HEK293 (cell line): ENCODE data around the gene POLK.
A peak's percentile ranks its signal among the peaks of the same experiment; 100 is the strongest.
"Not testable (repeated sequence)": the region's sequence is repeated elsewhere in the genome, so short reads cannot be mapped to it uniquely, and the experiment has no call there.

Source experiments
- CTCF ChIA-PET: fragments of 350-600 bp; formaldehyde crosslinking; extraction: SDS; loops from one replicate; lab custom pipeline; 2021; ENCODE audit warnings: antibody characterized with exemption; lab: Yijun Ruan, JAX
- POLR2A ChIA-PET: fragments of 300-600 bp; formaldehyde crosslinking; extraction: SDS; loops from one replicate; lab custom pipeline; 2020; ENCODE audit warnings: antibody characterized with exemption, inconsistent platforms; lab: Yijun Ruan, JAX
- H3K27ac ChIP-seq: fragments of 200-500 bp; sonication (Bioruptor generic); 2 replicates; pipeline ENCODE4 v1.5.1; 2014; ENCODE audit warnings: low read depth, low read length, control low read depth, inconsistent platforms; ENCODE audit errors: extremely low read depth
- H3K36me3 ChIP-seq, 2 experiments: fragments of 200-500 bp in 1 of 2; sonication (Bioruptor generic) in 1 of 2; 1 replicate in 1 of 2; 2 replicates in 1 of 2; pipeline ENCODE4 v1.5.1; 2014 to 2017; ENCODE audit warnings: inconsistent platforms in 2 of 2, low read length in 2 of 2; ENCODE audit not compliant: control insufficient read depth in 2 of 2, insufficient read depth in 1 of 2
- H3K4me1 ChIP-seq: fragments of 200-500 bp; sonication (Bioruptor generic); 2 replicates; pipeline ENCODE4 v1.5.1; 2014; ENCODE audit warnings: mild to moderate bottlenecking, low read length, inconsistent platforms; ENCODE audit not compliant: control insufficient read depth, insufficient read depth
- H3K4me3 ChIP-seq: 2 replicates; pipeline ENCODE4 v1.5.1; 2011; ENCODE audit warnings: low read depth, mild to moderate bottlenecking, control low read depth, low read length, moderate library complexity
- H3K9me3 ChIP-seq: fragments of 200-500 bp; sonication (Bioruptor generic); 2 replicates; pipeline ENCODE4 v1.5.1; 2014; ENCODE audit warnings: low read depth, low read length, inconsistent platforms; ENCODE audit not compliant: control insufficient read depth, insufficient read depth
- CTCF ChIP-seq: fragments of 450-650 bp; formaldehyde crosslinking; IDR thresholded peaks from 2 replicates; pipeline ENCODE4 v1.5.1; 2016; ENCODE audit warnings: missing biosample characterization, missing genetic modification characterization
- GFI1B ChIP-seq: fragments of 450-650 bp; formaldehyde crosslinking; IDR thresholded peaks from 2 replicates; pipeline ENCODE4 v1.5.1; 2016; ENCODE audit warnings: missing biosample characterization, missing genetic modification characterization
- HIC1 ChIP-seq: fragments of 450-650 bp; formaldehyde crosslinking; IDR thresholded peaks from 2 replicates; pipeline ENCODE4 v1.5.1; 2016; ENCODE audit warnings: missing biosample characterization, missing genetic modification characterization
- SETDB1 ChIP-seq: IDR thresholded peaks from one replicate; pipeline ENCODE4 v1.6.1; 2017; ENCODE audit warnings: mild to moderate bottlenecking, low read length, moderate library complexity, mixed read lengths; ENCODE audit not compliant: insufficient read length
- TRIM28 ChIP-seq: IDR thresholded peaks from 2 replicates; pipeline ENCODE4 v1.6.1; 2011; ENCODE audit warnings: low read length, control low read depth, borderline replicate concordance
- ZBTB21 ChIP-seq: fragments of 450-650 bp; formaldehyde crosslinking; IDR thresholded peaks from 2 replicates; pipeline ENCODE4 v1.5.1; 2017; ENCODE audit warnings: missing biosample characterization, missing genetic modification characterization
- ZNF146 ChIP-seq: fragments of 450-650 bp; formaldehyde crosslinking; IDR thresholded peaks from 2 replicates; pipeline ENCODE4 v1.5.1; 2016; ENCODE audit warnings: missing biosample characterization, missing genetic modification characterization
- ZNF155 ChIP-seq: fragments of 450-650 bp; formaldehyde crosslinking; IDR thresholded peaks from 2 replicates; pipeline ENCODE4 v1.5.1; 2016; ENCODE audit warnings: missing biosample characterization, missing genetic modification characterization
- ZNF202 ChIP-seq: fragments of 450-650 bp; formaldehyde crosslinking; IDR thresholded peaks from 2 replicates; pipeline ENCODE4 v1.5.1; 2016; ENCODE audit warnings: missing biosample characterization, missing genetic modification characterization, borderline replicate concordance
- ZNF433 ChIP-seq: fragments of 450-650 bp; formaldehyde crosslinking; IDR thresholded peaks from 2 replicates; pipeline ENCODE4 v1.5.1; 2016; ENCODE audit warnings: missing biosample characterization, missing genetic modification characterization, low read depth
- ZNF521 ChIP-seq: fragments of 450-650 bp; formaldehyde crosslinking; IDR thresholded peaks from 2 replicates; pipeline ENCODE4 v1.5.1; 2017; ENCODE audit warnings: missing biosample characterization, mild to moderate bottlenecking, missing genetic modification characterization
- ZNF560 ChIP-seq: fragments of 450-650 bp; formaldehyde crosslinking; IDR thresholded peaks from 2 replicates; pipeline ENCODE4 v1.5.1; 2017; ENCODE audit warnings: missing biosample characterization, missing genetic modification characterization, borderline replicate concordance
- ZNF561 ChIP-seq: fragments of 450-650 bp; IDR thresholded peaks from 2 replicates; pipeline ENCODE4 v1.5.1; 2018; ENCODE audit warnings: missing biosample characterization, missing genetic modification characterization, borderline replicate concordance
- ZNF596 ChIP-seq: fragments of 450-650 bp; IDR thresholded peaks from 2 replicates; pipeline ENCODE4 v1.5.0; 2018; ENCODE audit warnings: missing biosample characterization, mild to moderate bottlenecking, missing genetic modification characterization, moderate library complexity
- ZNF600 ChIP-seq: fragments of 450-650 bp; formaldehyde crosslinking; IDR thresholded peaks from 2 replicates; pipeline ENCODE4 v1.5.1; 2016; ENCODE audit warnings: missing biosample characterization, missing genetic modification characterization
- ZNF626 ChIP-seq: fragments of 450-650 bp; sonication (Bioruptor Pico); formaldehyde crosslinking; IDR thresholded peaks from 2 replicates; pipeline ENCODE4 v1.5.1; 2018; ENCODE audit warnings: missing biosample characterization, missing genetic modification characterization, inconsistent platforms
- ZNF658 ChIP-seq: fragments of 450-650 bp; formaldehyde crosslinking; IDR thresholded peaks from 2 replicates; pipeline ENCODE4; 2016; ENCODE audit warnings: missing biosample characterization, missing genetic modification characterization
- ZNF670 ChIP-seq: fragments of 450-650 bp; formaldehyde crosslinking; IDR thresholded peaks from 2 replicates; pipeline ENCODE4 v1.5.1; 2016; ENCODE audit warnings: missing biosample characterization, missing genetic modification characterization, low read depth
- ZNF791 ChIP-seq: fragments of 450-650 bp; formaldehyde crosslinking; IDR thresholded peaks from 2 replicates; pipeline ENCODE4 v1.5.1; 2016; ENCODE audit warnings: missing biosample characterization, missing genetic modification characterization
- ZSCAN30 ChIP-seq: fragments of 450-650 bp; IDR thresholded peaks from 2 replicates; pipeline ENCODE4 v1.5.1; 2018; ENCODE audit warnings: missing biosample characterization, mild to moderate bottlenecking, missing genetic modification characterization, moderate library complexity
- TF ChIP-seq, protein P1 (sequence below): fragments of 450-650 bp; formaldehyde crosslinking; IDR thresholded peaks from 2 replicates; pipeline ENCODE4 v1.5.1; 2016; ENCODE audit warnings: missing biosample characterization, missing genetic modification characterization
- TF ChIP-seq, protein P2 (sequence below): fragments of 450-650 bp; formaldehyde crosslinking; IDR thresholded peaks from 2 replicates; pipeline ENCODE4 v1.5.1; 2016; ENCODE audit warnings: missing biosample characterization, missing genetic modification characterization
- TF ChIP-seq, protein P3 (sequence below): fragments of 450-650 bp; formaldehyde crosslinking; IDR thresholded peaks from 2 replicates; pipeline ENCODE4 v1.5.1; 2016; ENCODE audit warnings: missing biosample characterization, missing genetic modification characterization

POLK gene

GRCh38 chr5:75532190-75532589 is 20.5 kb downstream of the POLK start:
- CTCF ChIA-PET, result no interaction called here
- peaks cover 0 to 4% of the 10 kb centered on the region in 2 experiments; a peak in 2 of 3 replicates for H3K36me3 ChIP-seq
- POLR2A ChIA-PET, result no interaction called here
- H3K9me3 ChIP-seq, result no peaks in the 10 kb centered on the region
- H3K4me3 ChIP-seq, result no peak overlapping the region
- TF ChIP-seq ZNF626, result no peak
- TF ChIP-seq, protein P1, sequence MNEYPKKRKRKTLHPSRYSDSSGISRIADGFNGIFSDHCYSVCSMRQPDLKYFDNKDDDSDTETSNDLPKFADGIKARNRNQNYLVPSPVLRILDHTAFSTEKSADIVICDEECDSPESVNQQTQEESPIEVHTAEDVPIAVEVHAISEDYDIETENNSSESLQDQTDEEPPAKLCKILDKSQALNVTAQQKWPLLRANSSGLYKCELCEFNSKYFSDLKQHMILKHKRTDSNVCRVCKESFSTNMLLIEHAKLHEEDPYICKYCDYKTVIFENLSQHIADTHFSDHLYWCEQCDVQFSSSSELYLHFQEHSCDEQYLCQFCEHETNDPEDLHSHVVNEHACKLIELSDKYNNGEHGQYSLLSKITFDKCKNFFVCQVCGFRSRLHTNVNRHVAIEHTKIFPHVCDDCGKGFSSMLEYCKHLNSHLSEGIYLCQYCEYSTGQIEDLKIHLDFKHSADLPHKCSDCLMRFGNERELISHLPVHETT (tag by site-specific recombination), result no peak
- TF ChIP-seq, protein P2, sequence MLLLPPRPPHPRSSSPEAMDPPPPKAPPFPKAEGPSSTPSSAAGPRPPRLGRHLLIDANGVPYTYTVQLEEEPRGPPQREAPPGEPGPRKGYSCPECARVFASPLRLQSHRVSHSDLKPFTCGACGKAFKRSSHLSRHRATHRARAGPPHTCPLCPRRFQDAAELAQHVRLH (tag by site-specific recombination), result no peak
- TF ChIP-seq ZNF596 (tag by site-specific recombination), result no peak
- peak; percentile 60; the same call in 1 of the 2 replicates for TF ChIP-seq ZNF146 (tag by site-specific recombination)
- no peak for TF ChIP-seq ZNF155 (tag by site-specific recombination)
- no peak for TF ChIP-seq ZBTB21 (tag by site-specific recombination)
- no peak for TF ChIP-seq ZNF433 (tag by site-specific recombination)
- no peaks in the 10 kb centered on the region for H3K4me1 ChIP-seq
- H3K27ac ChIP-seq, result no peak overlapping the region

DNA sequence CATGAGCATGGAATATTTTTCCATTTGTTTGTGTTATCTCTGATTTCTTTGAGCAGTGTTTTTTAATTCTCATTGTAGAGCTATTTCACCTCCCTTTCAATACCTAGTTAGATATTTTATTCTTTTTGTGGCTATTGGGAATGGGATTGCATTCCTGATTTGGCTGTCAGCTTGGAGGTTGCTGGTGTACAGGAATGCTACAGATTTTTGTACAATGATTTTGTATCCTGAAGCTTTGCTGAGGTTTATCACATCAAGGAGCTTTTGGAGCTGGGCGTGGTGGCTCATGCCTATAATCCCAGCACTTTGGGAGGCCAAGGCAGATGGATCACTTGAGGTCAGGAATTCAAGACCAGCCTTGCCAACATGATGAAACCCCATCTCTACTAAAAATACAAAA is 22.0 kb downstream of the POLK start:
- H3K27ac ChIP-seq, H3K4me3 ChIP-seq, H3K9me3 ChIP-seq, POLR2A ChIA-PET, H3K4me1 ChIP-seq, H3K36me3 ChIP-seq: not testable (repeated sequence)
- CTCF ChIA-PET, result interaction anchor here (0.6 kb wide), 2 partner anchors 158 to 297 kb away, joined by 3 to 6 read pairs; no protein-coding TSS in a partner anchor

DNA sequence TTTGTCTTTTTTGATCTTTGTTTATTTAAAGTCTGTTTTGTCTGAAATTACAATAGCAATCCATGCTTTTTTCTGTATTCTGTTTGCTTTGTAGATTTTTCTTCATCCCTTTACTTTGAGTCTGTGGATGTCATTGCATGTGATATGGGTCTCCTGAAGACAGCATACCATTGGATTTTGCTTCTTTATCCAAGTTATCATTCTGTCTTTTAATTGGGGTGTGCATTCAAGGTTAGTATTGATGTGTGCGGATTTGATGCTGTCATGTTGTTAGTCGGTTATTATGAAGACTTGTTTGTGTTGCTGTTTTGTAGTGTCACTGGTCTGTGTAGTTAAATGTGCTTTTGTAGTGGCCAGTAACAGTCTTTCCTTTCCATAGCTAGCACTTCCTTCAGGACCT is 23.0 kb downstream of the POLK start:
- H3K36me3 ChIP-seq, result peaks cover 0 to 4% of the 10 kb centered on the region in 2 experiments; a peak in 2 of 3 replicates
- no peak overlapping the region for H3K27ac ChIP-seq
- ChIA-PET POLR2A (no interaction called here), CTCF (no interaction called here)
- H3K9me3 ChIP-seq, result no peaks in the 10 kb centered on the region
- H3K4me1 ChIP-seq, result no peaks in the 10 kb centered on the region
- TF ChIP-seq, protein P3, sequence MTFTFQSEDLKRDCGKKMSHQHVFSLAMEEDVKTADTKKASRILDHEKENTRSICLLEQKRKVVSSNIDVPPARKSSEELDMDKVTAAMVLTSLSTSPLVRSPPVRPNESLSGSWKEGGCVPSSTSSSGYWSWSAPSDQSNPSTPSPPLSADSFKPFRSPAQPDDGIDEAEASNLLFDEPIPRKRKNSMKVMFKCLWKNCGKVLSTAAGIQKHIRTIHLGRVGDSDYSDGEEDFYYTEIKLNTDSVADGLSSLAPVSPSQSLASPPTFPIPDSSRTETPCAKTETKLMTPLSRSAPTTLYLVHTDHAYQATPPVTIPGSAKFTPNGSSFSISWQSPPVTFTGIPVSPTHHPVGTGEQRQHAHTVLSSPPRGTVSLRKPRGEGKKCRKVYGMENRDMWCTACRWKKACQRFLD (tag by site-specific recombination), result no peak
- TF ChIP-seq ZNF521 (tag by site-specific recombination) (no peak), SETDB1 (peak; percentile 94), ZNF600 (tag by site-specific recombination) (no peak), TRIM28 (peak; percentile 42; the same call in 1 of the 2 replicates), ZNF202 (no peak)
- H3K4me3 ChIP-seq, result no peak overlapping the region

DNA sequence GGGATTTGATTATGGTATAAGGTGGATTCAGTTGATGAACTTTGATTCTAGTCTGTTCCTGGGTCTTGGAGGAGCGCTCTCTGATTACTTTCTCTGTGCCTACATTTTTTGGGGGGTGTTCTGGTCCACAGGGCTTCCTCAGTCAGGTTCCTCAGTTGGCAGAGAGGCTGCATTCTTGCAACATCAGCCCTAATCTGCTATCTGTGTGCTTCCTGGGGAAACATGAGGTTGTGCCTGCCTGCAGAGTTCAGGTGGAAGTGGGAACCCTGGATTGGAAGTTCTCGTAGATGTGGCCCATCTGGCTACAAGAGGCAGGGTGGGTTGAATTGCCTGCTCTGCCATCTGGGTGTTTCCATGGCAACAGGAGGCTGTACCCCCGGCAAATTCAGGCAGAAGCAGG is 24.5 kb downstream of the POLK start:
- Histone ChIP-seq H3K4me3 (no peak overlapping the region), H3K9me3 (no peaks in the 10 kb centered on the region), H3K4me1 (no peaks in the 10 kb centered on the region), H3K27ac (no peak overlapping the region), H3K36me3 (peaks cover 0 to 4% of the 10 kb centered on the region in 2 experiments; a peak in 2 of 3 replicates)
- ChIA-PET POLR2A (no interaction called here), CTCF (no interaction called here)
- no peak for TF ChIP-seq ZNF146 (tag by site-specific recombination)
- TF ChIP-seq ZNF658 (tag by site-specific recombination), result no peak
- no peak for TF ChIP-seq ZNF791 (tag by site-specific recombination)
- TF ChIP-seq CTCF (tag by site-specific recombination), result no peak
- no peak for TF ChIP-seq ZSCAN30 (tag by site-specific recombination)
- no peak for TF ChIP-seq ZNF560 (tag by site-specific recombination)
- TF ChIP-seq GFI1B (tag by site-specific recombination), result no peak
- TF ChIP-seq HIC1, result no peak
- no peak for TF ChIP-seq ZNF561
- no peak for TF ChIP-seq ZNF670 (tag by site-specific recombination)
